GM12878 (cell line): Measurements from ENCODE around the gene APBB1IP. TPM values are rescaled to one million over a fixed set of nuclear protein-coding genes. Genes with fewer than 3 reads are reported as not detected.

ENCODE experiments used
- ATAC-seq: fragments of 200-7000 bp; cut with Tn5 transposase; 3 replicates; pipeline ENCODE4 v1.9.1; 2020; ENCODE audit warnings: mild to moderate bottlenecking, moderate library complexity
- BruUV-seq: library from RNA; stranded (reverse); fragments of 400-500 nt; replicated peaks from 2 replicates; lab custom pipeline; 2021; lab: Mats Ljungman, UMichigan
- CTCF ChIA-PET: fragments of 300-600 bp; sonication (Branson Sonifier 250); formaldehyde crosslinking; extraction: SDS; loops from one replicate; lab custom pipeline; 2021; ENCODE audit warnings: inconsistent platforms; lab: Yijun Ruan, JAX
- POLR2A ChIA-PET: fragments of 350-600 bp; formaldehyde crosslinking; extraction: SDS; loops from one replicate; lab custom pipeline; 2021; ENCODE audit warnings: inconsistent platforms; lab: Charles Lee
- RAD21 ChIA-PET: fragments of 300-600 bp; sonication (Branson Sonifier 250); formaldehyde crosslinking; loops from one replicate; lab custom pipeline; 2023; ENCODE audit warnings: antibody characterized with exemption; ENCODE audit not compliant: unreplicated experiment; lab: Charles Lee
- SMC1A ChIA-PET: fragments of 300-600 bp; sonication (Branson Sonifier 250); formaldehyde crosslinking; loops from one replicate; lab custom pipeline; 2023; ENCODE audit not compliant: unreplicated experiment, uncharacterized antibody; lab: Charles Lee
- DNase-seq: peaks from one replicate; pipeline ENCODE4 v3.0.0-alpha.2; 2011; ENCODE audit warnings: low read depth, low spot score
- FAIRE-seq: peaks from 3 replicates; lab custom pipeline; 2011; peaks lifted over from hg19 to GRCh38; lab: Jason Lieb, UNC
- H2AFZ ChIP-seq: 2 replicates; pipeline ENCODE4 v1.6.0; 2011; ENCODE audit warnings: low read depth, low read length, control low read depth; ENCODE audit not compliant: control insufficient read depth
- H3K27ac ChIP-seq: 2 replicates; pipeline ENCODE4 v1.5.1; 2011; ENCODE audit warnings: control low read depth; ENCODE audit not compliant: control insufficient read depth, insufficient read depth
- H3K27me3 ChIP-seq, 2 experiments: replicated peaks in 1 of 2; 2 replicates each; pipeline versions ENCODE4 v1.6.0 to v1.6.1; 2011; ENCODE audit warnings: low read length in 1 of 2; ENCODE audit not compliant: control insufficient read depth in 2 of 2, insufficient read depth in 2 of 2
- H3K36me3 ChIP-seq, 2 experiments: 2 replicates each; pipeline ENCODE4 v1.5.1; 2011; ENCODE audit warnings: low read length in 1 of 2; ENCODE audit not compliant: control insufficient read depth in 2 of 2, insufficient read depth in 2 of 2
- H3K4me1 ChIP-seq: 2 replicates; pipeline ENCODE4 v1.6.1; 2011; ENCODE audit warnings: mild to moderate bottlenecking, low read length, moderate library complexity, mixed read lengths; ENCODE audit not compliant: control insufficient read depth, insufficient read depth
- H3K4me2 ChIP-seq: 2 replicates; pipeline ENCODE4 v1.6.0; 2011; ENCODE audit warnings: control low read depth; ENCODE audit not compliant: control insufficient read depth, insufficient read depth
- H3K4me3 ChIP-seq: fragments of 200-600 bp; sonication (generic); 2 replicates; pipeline ENCODE4 v1.5.1; 2016
- H3K79me2 ChIP-seq: 2 replicates; pipeline ENCODE4 v1.6.0; 2011; ENCODE audit warnings: low read length; ENCODE audit not compliant: control insufficient read depth, insufficient read depth
- H3K9ac ChIP-seq: 2 replicates; pipeline ENCODE4 v1.8.0; 2011; ENCODE audit warnings: low read length, control low read depth, mixed read lengths; ENCODE audit not compliant: control insufficient read depth, insufficient read depth
- H3K9me3 ChIP-seq: replicated peaks from 3 replicates; pipeline ENCODE4 v1.5.1; 2011; ENCODE audit warnings: mild to moderate bottlenecking, low read length; ENCODE audit not compliant: control insufficient read depth, insufficient read depth
- H4K20me1 ChIP-seq: 2 replicates; pipeline ENCODE4 v1.6.0; 2011; ENCODE audit not compliant: control insufficient read depth, insufficient read depth
- ESRRA ChIP-seq: IDR thresholded peaks from 2 replicates; pipeline ENCODE4 v1.6.1; 2012; ENCODE audit warnings: mild to moderate bottlenecking, low read length, improper control_type of control experiment
- IKZF1 ChIP-seq: fragments of 450-650 bp; conservative IDR thresholded peaks from 2 replicates; pipeline ENCODE4 v1.6.1; 2017; ENCODE audit warnings: antibody characterized with exemption, mild to moderate bottlenecking
- IKZF2 ChIP-seq, 2 experiments: fragments of 450-650 bp; IDR thresholded peaks; 2 replicates each; pipeline ENCODE4 v1.6.1; 2017; ENCODE audit warnings: mild to moderate bottlenecking in 2 of 2, moderate library complexity in 2 of 2
- IRF4 ChIP-seq: IDR thresholded peaks from 2 replicates; pipeline ENCODE4 v1.6.1; 2011; ENCODE audit warnings: low read depth, low read length
- MEF2A ChIP-seq: IDR thresholded peaks from 2 replicates; pipeline ENCODE4 v1.6.1; 2011; ENCODE audit warnings: low read depth, mild to moderate bottlenecking, low read length, moderate library complexity; ENCODE audit not compliant: insufficient read depth
- NRF1 ChIP-seq: conservative IDR thresholded peaks from 2 replicates; pipeline ENCODE4 v1.6.1; 2011; ENCODE audit warnings: mild to moderate bottlenecking, low read depth, low read length, improper control_type of control experiment
- PML ChIP-seq: IDR thresholded peaks from 2 replicates; pipeline ENCODE4 v1.6.1; 2012; ENCODE audit warnings: low read length, inconsistent platforms
- RBBP5 ChIP-seq: fragments of 200-600 bp; sonication (generic); conservative IDR thresholded peaks from 2 replicates; pipeline ENCODE4 v1.6.1; 2016
- SMARCA5 ChIP-seq: fragments of 450-650 bp; IDR thresholded peaks from 2 replicates; pipeline ENCODE4 v1.6.1; 2017; ENCODE audit warnings: mild to moderate bottlenecking
- SPI1 ChIP-seq: IDR thresholded peaks from 2 replicates; pipeline ENCODE4 v1.6.1; 2011; ENCODE audit warnings: low read depth, mild to moderate bottlenecking, low read length, moderate library complexity, borderline replicate concordance; ENCODE audit not compliant: insufficient read depth
- WGBS: methylation state at CpG from one replicate; pipeline ENCODE4 v1.1.6; 2016; ENCODE audit warnings: low lambda C conversion rate; ENCODE audit not compliant: insufficient replicate concordance, insufficient coverage; ENCODE audit errors: missing lambda C conversion rate; 5-methylcytosine and 5-hydroxymethylcytosine counted together
- in situ Hi-C: fragments of 300-500 bp; cut with MboI; formaldehyde crosslinking; loops from 9 replicates; pipeline ENCODE4 v1.14.3; 2018; ENCODE audit warnings: mixed read lengths
- intact Hi-C: fragments of 100-400 bp; cut with micrococcal nuclease; formaldehyde crosslinking; loops from one replicate; pipeline ENCODE4 v1.14.2; 2022; ENCODE audit not compliant: unreplicated experiment
- polyA plus RNA-seq, 11 experiments: library from polyadenylated mRNA; depleted of rRNA in 4 of 11; unstranded in 6 of 11; stranded (reverse) in 5 of 11; fragments of >200 nt; fragmentation: Nextera tagmentation in 4 of 11; fragmentation: Illumina TruSeq in 1 of 11; extraction: Ambion mirVana in 4 of 11; extraction: Trizol in 1 of 11; gene quantifications; 1 replicate in 1 of 11; 2 replicates in 10 of 11; pipeline versions ENCODE4 v1.2.1 to v1.2.3, GENCODE V29; 2011 to 2016; ENCODE audit warnings: inconsistent platforms in 2 of 11, missing spikeins in 2 of 11, low read depth in 1 of 11
- total RNA-seq, 4 experiments: library from RNA; depleted of rRNA in 3 of 4; stranded (reverse); fragments of >200 nt in 3 of 4; fragmentation: Illumina TruSeq in 1 of 4; extraction: Trizol in 1 of 4; gene quantifications; 2 replicates each; pipeline versions ENCODE4 v1.2.1 to v1.2.3, GENCODE V29; 2013 to 2021
- TF ChIP-seq, protein P1 (sequence below): fragments of 450-650 bp; IDR thresholded peaks from 2 replicates; pipeline ENCODE4 v1.6.1; 2017; ENCODE audit warnings: antibody characterized with exemption, mild to moderate bottlenecking, moderate library complexity

APBB1IP gene
- total and polyA plus RNA-seq, 10 of the 15 experiments (the other 5 are each of a cell fraction or from before 2014, with no cell fraction given) = 7.3 to 67.4 (median 19.9) TPM

DNA sequence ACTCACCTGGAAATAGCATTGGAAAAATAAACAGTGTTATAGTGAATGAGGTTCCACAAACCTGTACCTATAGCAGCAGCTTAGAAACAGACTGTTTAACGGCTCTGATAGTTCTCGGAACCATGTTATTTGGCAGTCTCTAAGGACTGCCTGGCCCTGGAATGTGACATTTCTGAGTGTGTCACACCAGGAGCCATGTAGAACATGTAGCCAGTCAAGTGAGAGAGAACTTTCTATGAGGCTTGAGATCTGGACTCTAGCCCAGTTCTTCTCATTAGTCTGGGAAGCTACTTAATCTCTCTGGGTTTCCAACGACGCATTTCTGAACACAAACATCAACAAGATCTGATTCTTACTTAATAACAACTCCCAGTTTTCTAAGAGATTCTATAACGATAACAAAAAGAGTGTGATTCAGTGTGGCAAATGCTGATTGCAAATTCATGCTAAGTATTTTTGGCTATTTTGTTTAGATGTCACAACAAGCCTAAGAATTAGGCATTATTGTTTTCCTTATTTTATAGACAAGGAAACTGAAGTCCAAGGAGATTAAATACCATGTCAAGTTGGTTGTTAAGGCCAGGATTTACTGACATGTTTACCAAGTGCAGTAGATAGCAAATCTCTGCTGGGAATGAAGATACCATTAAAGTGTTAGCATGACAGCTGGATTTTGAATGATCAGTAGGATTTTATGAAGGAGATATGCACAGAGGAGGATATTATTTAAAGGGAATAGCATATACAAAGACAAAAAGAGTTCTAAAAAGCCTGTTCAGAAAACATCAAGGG, 47.2 kb downstream of the APBB1IP start:
- Histone ChIP-seq H3K9ac (no peak overlapping the region), H3K4me1 (peaks cover 25% of the 10 kb centered on the region), H3K36me3 (peaks cover 0 to 8% of the 10 kb centered on the region in 2 experiments; a peak in 3 of 4 replicates), H2AFZ (no peak overlapping the region), H3K79me2 (peaks cover 74% of the 10 kb centered on the region), H3K27ac (no peak overlapping the region), H3K9me3 (no peaks in the 10 kb centered on the region), H4K20me1 (no peaks in the 10 kb centered on the region), H3K4me3 (no peak overlapping the region), H3K4me2 (no peak overlapping the region), H3K27me3 (no peaks in the 10 kb centered on the region)
- ATAC-seq (no peak), FAIRE-seq (no peak), DNase-seq (no peak)
- no peak for TF ChIP-seq MEF2A
- no peak for TF ChIP-seq NRF1
- TF ChIP-seq IKZF2 (IDR thresholded peaks at IDR 0.05) = no peak
- SMC1A ChIA-PET = interaction anchor here (1.1 to 1.5 kb wide), 4 partner anchors 18 to 77 kb away, joined by 3 to 4 read pairs (median 4); no protein-coding TSS in a partner anchor
- no TSS peak for BruUV-seq
- CTCF ChIA-PET = interaction anchor here (1.3 kb wide), 1 partner anchor 44 kb away, joined by 3 read pairs; no protein-coding TSS in a partner anchor
- intact Hi-C loops = loop anchor here (5.0 kb wide), 2 partner anchors 72 to 148 kb away; no protein-coding TSS in a partner anchor
- in situ Hi-C loops = no loop called here
- 86% methylated on average over 5 of the region's 5 CpGs for WGBS
- RAD21 ChIA-PET = interaction anchor here (1.7 kb wide), 1 partner anchor 45 kb away, joined by 4 read pairs; no protein-coding TSS in a partner anchor
- POLR2A ChIA-PET = no interaction called here

DNA sequence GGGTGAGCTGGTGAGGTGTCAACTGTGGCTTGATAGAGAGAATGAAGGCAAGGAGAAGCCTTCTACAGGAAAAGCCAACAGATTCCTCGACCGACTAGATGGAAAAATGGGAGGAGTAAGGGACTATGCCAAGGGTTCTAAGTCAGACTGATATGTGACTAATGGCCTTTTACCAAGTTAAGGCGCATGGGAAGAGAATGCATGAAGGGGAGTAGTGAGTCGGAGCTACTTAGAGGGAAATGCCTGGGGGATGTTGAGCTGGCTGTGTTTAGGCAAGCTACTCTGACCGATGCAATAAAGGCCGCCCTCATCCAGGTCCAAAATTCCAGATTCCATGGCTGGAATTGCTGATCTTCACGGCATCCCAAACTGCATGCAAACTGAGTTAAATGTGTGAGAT, 48.2 kb downstream of the APBB1IP start:
- RAD21 ChIA-PET = interaction anchor here (0.6 to 1.7 kb wide), 11 partner anchors 10 to 237 kb away, joined by 3 to 9 read pairs (median 4); partner anchors contain the start of gene APBB1IP
- POLR2A ChIA-PET = interaction anchor here (0.6 to 1.9 kb wide), 4 partner anchors 18 to 78 kb away, joined by 3 to 4 read pairs (median 4); no protein-coding TSS in a partner anchor

More for the DNA sequence above, 48.2 kb downstream of the APBB1IP start:
- intact Hi-C loops = loop anchor here (2.0 to 5.0 kb wide), 3 partner anchors 38 to 149 kb away; no protein-coding TSS in a partner anchor
- WGBS = 85% methylated on average over 7 of the region's 7 CpGs
- H4K20me1 ChIP-seq = no peaks in the 10 kb centered on the region
- in situ Hi-C loops = no loop called here
- H3K9ac ChIP-seq = no peak overlapping the region
- no TSS peak for BruUV-seq
- no peak for ATAC-seq
- peak overlapping the region; percentile 67 for H3K27ac ChIP-seq
- no peak for FAIRE-seq
- CTCF ChIA-PET = interaction anchor here (0.5 to 1.3 kb wide), 3 partner anchors 10 to 89 kb away, joined by 3 read pairs; no protein-coding TSS in a partner anchor
- H2AFZ ChIP-seq = no peak overlapping the region
- H3K9me3 ChIP-seq = no peaks in the 10 kb centered on the region
- no peak for DNase-seq
- no peaks in the 10 kb centered on the region for H3K27me3 ChIP-seq
- no peak for TF ChIP-seq RBBP5
- TF ChIP-seq IRF4 = no peak
- TF ChIP-seq SMARCA5 = no peak
- TF ChIP-seq PML = no peak
- no peak for TF ChIP-seq IKZF1
- no peak for TF ChIP-seq SPI1
- TF ChIP-seq, protein P1, sequence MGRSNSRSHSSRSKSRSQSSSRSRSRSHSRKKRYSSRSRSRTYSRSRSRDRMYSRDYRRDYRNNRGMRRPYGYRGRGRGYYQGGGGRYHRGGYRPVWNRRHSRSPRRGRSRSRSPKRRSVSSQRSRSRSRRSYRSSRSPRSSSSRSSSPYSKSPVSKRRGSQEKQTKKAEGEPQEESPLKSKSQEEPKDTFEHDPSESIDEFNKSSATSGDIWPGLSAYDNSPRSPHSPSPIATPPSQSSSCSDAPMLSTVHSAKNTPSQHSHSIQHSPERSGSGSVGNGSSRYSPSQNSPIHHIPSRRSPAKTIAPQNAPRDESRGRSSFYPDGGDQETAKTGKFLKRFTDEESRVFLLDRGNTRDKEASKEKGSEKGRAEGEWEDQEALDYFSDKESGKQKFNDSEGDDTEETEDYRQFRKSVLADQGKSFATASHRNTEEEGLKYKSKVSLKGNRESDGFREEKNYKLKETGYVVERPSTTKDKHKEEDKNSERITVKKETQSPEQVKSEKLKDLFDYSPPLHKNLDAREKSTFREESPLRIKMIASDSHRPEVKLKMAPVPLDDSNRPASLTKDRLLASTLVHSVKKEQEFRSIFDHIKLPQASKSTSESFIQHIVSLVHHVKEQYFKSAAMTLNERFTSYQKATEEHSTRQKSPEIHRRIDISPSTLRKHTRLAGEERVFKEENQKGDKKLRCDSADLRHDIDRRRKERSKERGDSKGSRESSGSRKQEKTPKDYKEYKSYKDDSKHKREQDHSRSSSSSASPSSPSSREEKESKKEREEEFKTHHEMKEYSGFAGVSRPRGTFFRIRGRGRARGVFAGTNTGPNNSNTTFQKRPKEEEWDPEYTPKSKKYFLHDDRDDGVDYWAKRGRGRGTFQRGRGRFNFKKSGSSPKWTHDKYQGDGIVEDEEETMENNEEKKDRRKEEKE = no peak
- TF ChIP-seq ESRRA = no peak
- TF ChIP-seq, all 136 proteins: peak for 0
- H3K4me2 ChIP-seq = peak overlapping the region; percentile 39; the same call in 1 of the 2 replicates
- SMC1A ChIA-PET = interaction anchor here (0.6 to 1.9 kb wide), 13 partner anchors 9 to 1018 kb away, joined by 3 to 7 read pairs (median 4); no protein-coding TSS in a partner anchor
- peaks cover 68% of the 10 kb centered on the region for H3K79me2 ChIP-seq
- peaks cover 17% of the 10 kb centered on the region for H3K4me1 ChIP-seq
- no peak overlapping the region; the same call in 1 of the 2 replicates for H3K4me3 ChIP-seq
- H3K36me3 ChIP-seq = peaks cover 0 to 8% of the 10 kb centered on the region in 2 experiments; a peak in 3 of 4 replicates
